WERI-Rb-1 (cell line): ENCODE measurements around the gene SAMD4A.

Source experiments
- DNase-seq: peaks from one replicate; pipeline ENCODE4 v3.0.0-alpha.2; 2020
- H3K27ac ChIP-seq: fragments of 250-450 bp; sonication (Bioruptor Pico); 2 replicates; pipeline ENCODE4 v1.5.1; 2020; ENCODE audit warnings: mild to moderate bottlenecking, moderate library complexity
- H3K27me3 ChIP-seq: fragments of 250-450 bp; sonication (Bioruptor Pico); 2 replicates; pipeline ENCODE4 v1.5.1; 2021; ENCODE audit warnings: mild to moderate bottlenecking, low read depth, moderate library complexity; ENCODE audit not compliant: insufficient read depth, severe bottlenecking
- H3K36me3 ChIP-seq: fragments of 250-450 bp; sonication (Bioruptor Pico); 2 replicates; pipeline ENCODE4 v1.5.1; 2020; ENCODE audit warnings: mild to moderate bottlenecking, moderate library complexity
- H3K4me3 ChIP-seq: 2 replicates; pipeline ENCODE4 v1.5.1; 2011; ENCODE audit warnings: low read depth, mild to moderate bottlenecking, control low read depth, low read length
- H3K9me3 ChIP-seq: fragments of 250-450 bp; sonication (Bioruptor Pico); 2 replicates; pipeline ENCODE4 v1.5.1; 2021; ENCODE audit warnings: mild to moderate bottlenecking, moderate library complexity; ENCODE audit not compliant: severe bottlenecking
- TF ChIP-seq, protein P1 (sequence below): IDR thresholded peaks from 2 replicates; pipeline ENCODE4 v1.5.1; 2011; ENCODE audit warnings: low read depth, mild to moderate bottlenecking, control low read depth, inconsistent platforms, low read length

The SAMD4A gene

DNA sequence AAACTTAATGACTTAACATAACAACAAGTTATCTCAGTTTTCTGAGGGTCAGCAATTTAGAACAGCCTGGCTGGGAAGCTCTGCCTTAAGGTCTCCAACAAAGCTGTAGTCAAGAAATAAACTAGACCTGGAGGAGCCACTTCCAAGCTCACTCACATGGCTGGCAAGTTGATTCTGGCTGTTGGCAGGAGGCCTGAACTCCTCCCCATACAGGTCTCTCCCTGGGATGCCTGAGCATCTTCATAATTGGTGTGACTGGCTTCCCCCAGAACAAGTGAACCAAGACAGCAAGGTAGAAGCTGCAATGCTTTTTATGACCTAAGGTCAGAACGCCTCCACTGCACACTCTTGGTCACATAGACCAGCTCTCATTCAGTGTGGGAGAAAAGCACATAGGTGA lies 128.3 kb downstream of the SAMD4A start:
- no peak overlapping the region for H3K27ac ChIP-seq
- peaks cover 12% of the 10 kb centered on the region for H3K36me3 ChIP-seq
- no peaks in the 10 kb centered on the region for H3K27me3 ChIP-seq
- DNase-seq: no peak
- TF ChIP-seq, protein P1, sequence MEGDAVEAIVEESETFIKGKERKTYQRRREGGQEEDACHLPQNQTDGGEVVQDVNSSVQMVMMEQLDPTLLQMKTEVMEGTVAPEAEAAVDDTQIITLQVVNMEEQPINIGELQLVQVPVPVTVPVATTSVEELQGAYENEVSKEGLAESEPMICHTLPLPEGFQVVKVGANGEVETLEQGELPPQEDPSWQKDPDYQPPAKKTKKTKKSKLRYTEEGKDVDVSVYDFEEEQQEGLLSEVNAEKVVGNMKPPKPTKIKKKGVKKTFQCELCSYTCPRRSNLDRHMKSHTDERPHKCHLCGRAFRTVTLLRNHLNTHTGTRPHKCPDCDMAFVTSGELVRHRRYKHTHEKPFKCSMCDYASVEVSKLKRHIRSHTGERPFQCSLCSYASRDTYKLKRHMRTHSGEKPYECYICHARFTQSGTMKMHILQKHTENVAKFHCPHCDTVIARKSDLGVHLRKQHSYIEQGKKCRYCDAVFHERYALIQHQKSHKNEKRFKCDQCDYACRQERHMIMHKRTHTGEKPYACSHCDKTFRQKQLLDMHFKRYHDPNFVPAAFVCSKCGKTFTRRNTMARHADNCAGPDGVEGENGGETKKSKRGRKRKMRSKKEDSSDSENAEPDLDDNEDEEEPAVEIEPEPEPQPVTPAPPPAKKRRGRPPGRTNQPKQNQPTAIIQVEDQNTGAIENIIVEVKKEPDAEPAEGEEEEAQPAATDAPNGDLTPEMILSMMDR: no peak
- no peaks in the 10 kb centered on the region for H3K9me3 ChIP-seq
- H3K4me3 ChIP-seq: no peak overlapping the region

DNA sequence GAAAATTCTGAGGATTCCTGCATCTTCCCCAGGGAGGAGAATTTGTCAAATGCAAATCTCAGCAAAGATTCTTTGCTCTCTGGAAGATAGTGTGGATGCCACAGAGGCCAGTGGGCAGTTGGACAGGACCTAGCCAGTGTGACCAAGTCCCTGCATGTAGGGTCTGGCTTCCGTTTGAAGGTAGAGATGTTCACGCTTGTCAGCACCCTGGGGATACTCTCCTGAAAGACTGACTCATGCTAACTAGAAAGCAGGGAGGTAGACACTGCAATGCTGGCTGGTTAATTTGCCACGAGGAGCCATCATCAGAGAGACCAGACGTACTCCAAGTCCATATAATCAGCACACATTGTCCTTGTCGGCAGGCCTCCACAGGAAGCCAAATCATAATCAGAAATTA lies 130.1 kb downstream of the SAMD4A start:
- Histone ChIP-seq H3K4me3 (no peak overlapping the region), H3K9me3 (no peaks in the 10 kb centered on the region), H3K27me3 (no peaks in the 10 kb centered on the region), H3K36me3 (peaks cover 12% of the 10 kb centered on the region), H3K27ac (peak overlapping the region; percentile 83; the same call in 1 of the 2 replicates)
- no peak for DNase-seq
- TF ChIP-seq, protein P1: no peak

DNA sequence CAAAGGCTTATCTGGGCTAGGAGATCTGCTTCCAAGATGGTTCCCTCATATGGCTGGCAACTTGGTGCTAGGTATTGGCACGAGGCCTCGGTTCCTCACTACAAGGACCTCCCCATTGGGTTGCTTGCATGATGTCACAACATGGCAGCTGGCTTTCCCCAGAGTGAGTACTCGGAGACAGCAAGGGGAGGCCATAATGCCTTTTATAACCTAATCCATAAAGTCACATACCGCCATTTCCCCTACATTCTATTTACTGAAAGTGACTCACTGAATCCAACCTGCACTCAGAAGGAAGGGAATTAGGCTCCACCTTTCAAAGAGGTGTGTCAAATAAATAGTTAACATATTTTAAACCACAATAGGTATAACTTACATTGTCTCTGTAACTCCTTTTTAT lies 130.9 kb downstream of the SAMD4A start:
- peak overlapping the region; percentile 83 for H3K27ac ChIP-seq
- peaks cover 17% of the 10 kb centered on the region for H3K36me3 ChIP-seq
- H3K9me3 ChIP-seq: no peaks in the 10 kb centered on the region
- TF ChIP-seq, protein P1: no peak
- no peaks in the 10 kb centered on the region for H3K27me3 ChIP-seq
- H3K4me3 ChIP-seq: no peak overlapping the region
- peak; percentile 19 for DNase-seq

DNA sequence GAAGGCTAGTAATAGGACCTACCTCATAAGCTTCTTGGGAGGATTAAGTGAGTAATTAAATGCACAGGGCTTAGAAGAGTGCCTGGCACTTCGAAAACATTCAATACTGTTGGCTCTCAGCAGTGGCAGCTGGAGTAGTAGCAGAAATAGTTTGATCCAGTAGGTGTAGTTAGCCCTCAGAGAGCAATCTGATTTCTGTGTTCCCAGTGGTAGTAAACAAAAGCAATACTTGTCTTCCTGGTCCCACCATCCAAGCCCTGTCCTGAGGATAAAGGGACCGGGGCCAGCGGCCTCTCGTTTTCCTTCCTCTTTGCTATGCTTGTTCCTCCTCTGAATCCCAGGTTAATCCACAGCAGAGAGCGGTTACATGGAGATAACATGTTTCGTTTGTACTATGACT lies 131.6 kb downstream of the SAMD4A start:
- H3K36me3 ChIP-seq: peaks cover 19% of the 10 kb centered on the region
- H3K27ac ChIP-seq: peak overlapping the region; percentile 83
- no peaks in the 10 kb centered on the region for H3K27me3 ChIP-seq
- H3K4me3 ChIP-seq: peak overlapping the region; percentile 29
- peak; percentile 69 for DNase-seq
- no peaks in the 10 kb centered on the region for H3K9me3 ChIP-seq
- TF ChIP-seq, protein P1: no peak

DNA sequence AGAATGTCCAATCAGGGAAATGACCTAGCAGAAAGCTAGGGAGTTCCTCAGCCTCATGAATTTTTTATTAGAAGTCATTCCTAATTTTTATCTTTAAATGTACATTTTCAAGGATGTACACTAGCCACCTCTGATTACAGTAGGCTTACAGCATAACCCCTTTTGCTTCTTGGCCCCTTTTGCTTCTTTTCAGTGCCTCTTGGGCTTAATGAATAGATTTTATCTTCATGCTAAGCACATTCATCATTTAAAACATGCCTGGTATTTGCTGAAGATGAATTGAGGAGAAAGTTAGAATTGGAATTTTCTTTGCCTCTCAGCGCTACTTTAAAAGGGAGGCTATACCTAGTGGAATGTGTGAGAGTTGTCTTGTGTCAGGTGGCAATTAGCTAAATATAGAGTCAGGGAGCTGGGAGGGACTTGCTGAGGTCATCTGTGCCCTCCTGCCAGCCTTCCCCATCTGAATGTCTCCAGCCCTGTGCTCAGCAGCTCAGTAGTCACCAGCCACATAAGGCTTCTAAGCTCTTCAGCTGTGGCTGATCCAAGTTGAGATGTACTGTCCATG lies 132.1 kb downstream of the SAMD4A start:
- TF ChIP-seq, protein P1: no peak
- Histone ChIP-seq H3K9me3 (no peaks in the 10 kb centered on the region), H3K27me3 (no peaks in the 10 kb centered on the region), H3K27ac (peak overlapping the region; percentile 83), H3K4me3 (peak overlapping the region; percentile 29), H3K36me3 (peaks cover 17% of the 10 kb centered on the region)
- peak; percentile 64 for DNase-seq

DNA sequence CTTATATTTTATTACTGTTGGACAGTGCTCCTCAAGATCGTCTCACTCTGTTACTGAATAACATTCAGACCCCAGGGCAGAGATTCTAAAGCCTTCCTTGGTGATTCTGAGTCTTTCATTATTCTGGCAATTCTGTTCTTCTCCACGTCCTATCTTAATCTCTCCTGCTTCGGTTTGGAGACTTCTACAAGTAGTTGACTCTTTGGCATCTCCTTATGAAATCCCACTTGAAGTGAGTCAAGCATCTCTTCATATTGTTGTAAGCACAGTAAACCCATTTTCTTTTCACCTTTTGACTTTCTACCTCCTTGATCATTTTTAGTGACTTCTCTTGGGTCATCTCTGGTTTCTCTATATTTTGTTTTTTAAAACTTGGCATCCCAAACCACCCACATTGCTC lies 132.8 kb downstream of the SAMD4A start:
- H3K36me3 ChIP-seq: peaks cover 21% of the 10 kb centered on the region
- peak overlapping the region; percentile 5; the same call in 1 of the 2 replicates for H3K4me3 ChIP-seq
- no peaks in the 10 kb centered on the region for H3K27me3 ChIP-seq
- TF ChIP-seq, protein P1: no peak
- H3K9me3 ChIP-seq: no peaks in the 10 kb centered on the region
- peak overlapping the region; percentile 83 for H3K27ac ChIP-seq
- no peak for DNase-seq
